ENCODE measurements around the gene NXPH3.

Gene NXPH3

DNA sequence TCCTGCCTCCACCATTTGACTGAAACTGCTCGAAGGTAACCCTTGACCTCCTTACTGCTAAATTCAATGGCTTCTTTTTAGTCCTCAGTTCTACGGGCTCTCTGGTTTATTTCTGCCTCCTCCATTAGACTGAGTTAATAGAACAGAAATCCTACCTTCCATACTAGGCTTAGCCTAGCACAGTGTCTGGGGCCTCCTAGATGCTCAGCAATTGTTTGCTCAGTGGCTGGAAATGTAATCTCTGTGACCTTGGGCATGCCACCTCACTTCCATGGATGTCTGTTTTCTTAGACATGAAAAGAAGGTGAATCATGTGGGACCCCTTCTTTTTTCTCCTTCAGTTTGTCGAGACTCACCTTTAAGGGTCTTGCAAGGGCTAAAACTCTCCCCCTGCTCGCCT is 19.7 kb downstream of the NXPH3 start:
- no peak for DNase-seq

DNA sequence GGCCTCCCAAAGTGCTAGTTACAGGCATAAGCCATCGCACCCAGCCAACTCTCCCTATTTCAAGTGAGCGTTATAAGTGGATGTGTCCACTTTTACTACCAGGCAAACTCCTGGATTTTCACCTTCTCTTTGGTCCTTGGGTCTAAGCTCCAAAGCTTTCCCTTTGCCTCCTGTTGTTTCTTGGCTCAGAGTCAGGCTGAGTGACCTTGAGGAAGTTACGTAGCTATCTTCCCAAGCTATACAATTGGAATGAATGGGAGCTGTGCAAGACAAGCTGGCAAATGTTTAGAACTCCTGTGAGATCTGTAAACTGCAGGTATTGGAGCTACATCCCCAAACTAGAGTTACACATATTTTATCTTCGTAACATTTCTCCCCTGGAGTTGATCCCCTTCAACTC is 20.3 kb downstream of the NXPH3 start:
- DNase-seq: no peak

DNA sequence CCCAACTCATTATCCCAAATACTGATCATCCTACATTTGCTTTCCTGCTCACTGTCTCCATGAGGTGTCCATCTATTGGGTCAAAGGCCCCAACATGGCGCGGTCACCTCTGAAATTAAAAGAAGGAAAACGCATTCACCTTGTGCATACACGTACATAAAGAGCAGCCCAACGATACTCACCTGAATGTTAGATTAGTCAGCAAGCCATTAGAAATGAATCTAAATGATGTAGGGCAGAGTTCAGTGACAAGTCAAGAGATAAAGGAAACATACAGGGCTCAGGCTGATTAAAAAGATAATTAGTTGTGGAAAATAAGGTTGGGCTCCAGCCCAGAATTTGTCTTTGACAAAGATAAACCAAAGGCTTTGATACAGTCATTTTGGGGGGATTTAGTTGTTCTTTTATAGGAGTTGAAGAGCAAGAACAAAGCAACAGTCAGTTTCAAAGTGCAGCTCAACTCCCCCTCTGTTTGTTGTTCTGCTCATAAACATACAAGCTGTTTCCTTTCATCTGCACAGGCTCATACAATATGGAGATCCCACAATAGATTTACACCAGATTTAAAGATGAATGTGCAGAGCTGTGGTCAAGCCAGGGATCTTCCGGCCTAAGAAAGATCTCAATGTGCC is 21.1 kb downstream of the NXPH3 start:
- DNase-seq: no peak

DNA sequence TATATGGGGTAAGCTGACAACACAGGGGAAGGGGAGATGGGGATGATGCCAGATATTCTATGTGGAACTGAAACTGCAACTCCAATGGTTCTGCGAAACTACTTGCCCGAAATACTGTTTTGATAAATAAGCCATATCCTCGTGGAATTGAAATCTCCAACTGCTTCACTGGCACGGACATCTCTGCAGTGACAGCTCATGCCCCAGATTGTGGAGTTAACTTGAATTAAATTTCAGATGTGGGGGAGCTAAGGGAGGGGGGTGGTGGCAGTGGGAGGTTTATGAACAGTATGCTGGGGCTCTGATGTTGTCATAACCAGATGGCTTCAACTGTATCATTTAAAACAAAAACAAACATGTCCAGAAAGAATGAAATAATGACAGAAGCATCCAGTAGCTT is 21.8 kb downstream of the NXPH3 start:
- DNase-seq: no peak

DNA sequence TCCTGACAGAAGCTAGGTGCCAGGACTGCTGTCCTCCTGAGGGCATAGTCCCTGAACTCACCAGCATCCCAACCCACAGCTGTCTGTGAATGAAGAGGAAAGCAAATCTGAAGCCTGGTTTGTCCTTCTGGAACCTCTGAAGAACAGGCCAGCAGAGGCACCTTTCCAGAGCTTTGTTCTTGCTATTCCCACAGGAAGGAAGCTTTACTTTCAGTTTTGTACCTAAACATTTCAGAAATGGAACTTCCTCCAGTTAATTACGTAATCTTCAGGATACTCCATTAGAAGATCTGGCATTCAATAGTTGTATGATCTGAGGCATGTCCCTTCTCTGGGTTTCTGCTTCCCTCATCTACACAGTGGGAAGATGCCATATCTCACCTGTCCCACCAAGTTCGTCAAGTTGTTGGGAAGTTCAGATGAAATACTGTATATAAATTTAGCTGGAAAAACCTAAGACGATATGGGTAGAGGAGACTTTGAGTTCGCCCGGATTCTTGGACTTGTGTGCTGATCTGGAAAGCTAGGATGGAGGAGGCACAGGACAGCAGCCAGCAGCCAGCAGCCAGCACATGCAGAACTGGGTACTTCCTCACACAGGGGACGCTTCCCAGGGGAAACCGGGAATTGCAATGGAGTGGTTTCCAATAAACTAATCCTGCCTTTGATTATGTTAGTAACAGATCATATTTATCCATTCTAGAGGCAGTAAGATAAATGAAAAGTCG is 22.4 kb downstream of the NXPH3 start:
- DNase-seq: no peak

DNA sequence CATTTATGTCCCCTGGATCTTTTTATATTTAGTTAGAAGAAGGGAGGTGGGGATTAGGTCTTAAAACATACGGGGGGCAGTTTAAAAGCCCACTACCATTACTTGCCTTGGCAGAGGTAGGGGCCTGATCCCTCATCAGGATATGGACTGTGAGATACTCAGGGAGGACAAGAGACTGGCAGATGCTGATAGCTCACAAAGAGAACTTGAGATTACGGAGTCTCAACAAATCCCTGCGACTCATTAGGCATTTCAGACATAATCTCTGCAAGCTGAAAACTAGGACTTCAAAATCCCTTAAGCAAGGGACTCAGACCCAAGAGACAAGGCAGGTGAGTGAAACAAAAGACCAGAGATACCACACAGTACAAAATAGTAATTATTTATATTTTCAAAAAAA is 23.2 kb downstream of the NXPH3 start:
- DNase-seq: no peak

DNA sequence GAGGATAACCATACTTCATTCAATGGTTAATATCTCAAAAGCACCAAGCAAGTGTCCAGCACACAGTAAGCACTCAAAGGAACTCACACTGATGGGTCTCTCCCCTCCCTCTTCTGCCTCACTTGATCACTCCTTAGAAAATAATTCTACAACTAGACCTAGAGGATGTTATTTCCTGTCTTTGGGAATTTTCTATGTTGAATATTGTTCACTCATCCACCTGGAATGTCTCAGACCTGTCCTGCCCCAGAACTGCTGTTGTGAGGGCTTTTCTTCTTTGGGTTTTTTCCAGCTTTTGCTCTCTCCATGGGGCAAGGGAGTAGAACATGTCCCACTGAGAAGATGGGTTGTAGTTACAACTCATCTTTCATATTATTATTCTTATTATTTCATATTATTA is 25.3 kb downstream of the NXPH3 start:
- DNase-seq: no peak

DNA sequence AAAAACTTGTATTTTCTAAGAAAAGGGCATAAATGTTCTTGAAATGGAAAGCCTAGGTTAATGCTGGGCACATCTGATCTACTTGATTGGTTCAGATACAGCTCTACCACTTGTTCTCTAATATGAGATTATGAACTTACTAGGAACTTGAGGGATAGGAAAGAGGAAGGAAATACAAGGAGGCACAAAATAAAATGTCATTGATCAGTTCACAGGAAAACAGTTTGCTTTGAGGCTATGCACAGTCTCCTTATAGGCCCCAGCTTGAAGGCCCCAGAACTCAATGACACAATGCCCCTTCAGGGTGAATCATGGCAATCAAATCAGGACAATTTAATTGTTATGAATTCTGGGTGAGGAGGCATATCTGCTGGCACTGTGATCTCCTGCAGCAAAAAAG is 27.1 kb downstream of the NXPH3 start:
- no peak for DNase-seq

DNA sequence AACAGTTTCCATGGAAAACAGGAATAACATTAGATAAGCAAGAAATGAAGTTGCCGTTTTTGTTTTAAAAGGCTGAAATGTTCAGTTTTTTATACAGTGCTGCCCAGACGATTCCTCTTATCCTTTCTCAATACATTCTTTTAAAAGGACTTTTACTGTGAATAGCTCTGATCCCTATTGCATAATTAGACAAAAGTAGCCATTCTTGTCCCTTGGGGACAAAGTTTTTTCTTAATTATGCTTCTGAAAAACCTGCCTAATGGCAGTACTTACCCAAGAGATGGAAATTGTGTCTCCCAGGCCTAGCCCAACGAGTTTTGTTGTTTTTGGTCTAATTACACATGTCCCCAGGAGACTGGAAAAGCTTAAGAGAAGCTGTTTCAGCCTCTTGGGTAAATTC is 27.6 kb downstream of the NXPH3 start:
- no peak for DNase-seq

DNA sequence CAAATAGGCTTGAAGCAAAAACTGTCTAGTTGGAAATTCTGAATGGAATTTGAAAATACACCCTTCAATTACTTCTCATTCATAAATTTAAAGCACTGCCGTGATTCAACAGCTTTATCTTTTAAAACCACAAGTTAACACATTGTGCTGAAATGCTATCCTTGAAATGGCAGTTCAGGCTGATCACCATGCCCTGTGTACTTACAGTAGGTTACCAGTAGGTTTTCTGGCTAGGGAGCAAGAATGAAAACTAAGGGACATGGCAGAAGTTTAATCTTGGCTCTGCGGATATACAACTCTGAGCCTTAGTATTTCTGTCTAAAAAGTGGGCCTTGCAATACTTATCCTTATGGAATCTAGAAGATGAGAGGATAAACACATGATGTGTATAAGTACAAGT is 28.0 kb downstream of the NXPH3 start:
- DNase-seq: no peak

DNA sequence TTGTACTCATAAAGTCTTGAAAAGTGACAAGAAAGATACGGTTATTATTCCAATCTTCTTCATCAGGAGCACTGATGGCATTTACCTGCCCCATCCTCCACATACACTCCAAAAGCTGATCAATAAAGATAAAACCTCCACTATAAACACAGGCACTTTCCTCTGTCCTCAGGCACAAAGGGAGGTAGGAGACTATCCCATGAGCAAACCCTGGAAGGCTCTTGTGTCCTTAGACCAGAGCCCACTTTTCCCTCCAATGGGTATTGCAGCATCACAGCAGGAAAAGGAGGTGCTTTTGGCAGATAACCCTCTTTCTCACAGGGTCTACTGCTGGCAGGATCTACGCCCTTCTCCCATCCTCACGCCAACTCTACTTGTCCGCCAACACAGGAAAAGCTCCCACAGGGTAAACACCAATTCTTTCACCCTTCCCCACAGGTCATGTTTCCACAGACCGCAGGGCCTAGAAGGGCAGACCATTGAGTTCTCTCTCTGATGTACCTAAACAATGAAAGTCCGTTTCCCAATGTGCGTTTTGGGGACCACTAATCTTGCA is 28.7 kb downstream of the NXPH3 start:
- no peak for DNase-seq

DNA sequence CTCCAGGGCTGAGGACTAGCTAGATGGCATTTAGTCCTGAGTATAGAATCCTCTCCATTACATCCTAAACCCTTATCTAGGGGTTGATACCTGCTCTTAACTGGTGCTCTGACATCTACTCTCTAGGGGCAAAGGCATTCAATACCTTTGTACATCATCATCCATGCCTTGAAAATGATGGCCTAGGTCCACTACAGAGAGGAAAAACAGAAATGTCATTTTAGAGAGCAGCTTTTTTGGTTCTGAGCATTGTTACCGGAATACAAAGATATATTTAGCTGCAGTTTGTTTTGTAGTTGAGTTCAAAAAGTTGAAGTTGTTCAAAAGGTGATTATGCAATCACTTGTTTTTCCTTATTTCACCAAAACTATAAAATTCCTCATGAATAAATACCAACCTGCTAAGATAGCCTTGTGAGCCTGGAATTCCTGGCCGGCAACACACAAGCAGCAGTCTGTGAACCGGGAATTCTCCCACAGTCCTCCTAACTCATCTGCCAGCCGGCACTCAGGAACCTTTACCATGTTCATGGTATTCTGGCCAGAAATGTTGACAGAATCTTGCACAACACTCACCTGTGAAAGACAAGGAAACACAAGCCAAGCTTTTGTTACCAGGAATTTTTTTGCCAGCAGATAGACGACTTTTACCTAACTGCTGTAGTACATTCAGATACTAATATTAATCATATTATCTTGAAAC is 35.4 kb downstream of the NXPH3 start:
- no peak for DNase-seq

DNA sequence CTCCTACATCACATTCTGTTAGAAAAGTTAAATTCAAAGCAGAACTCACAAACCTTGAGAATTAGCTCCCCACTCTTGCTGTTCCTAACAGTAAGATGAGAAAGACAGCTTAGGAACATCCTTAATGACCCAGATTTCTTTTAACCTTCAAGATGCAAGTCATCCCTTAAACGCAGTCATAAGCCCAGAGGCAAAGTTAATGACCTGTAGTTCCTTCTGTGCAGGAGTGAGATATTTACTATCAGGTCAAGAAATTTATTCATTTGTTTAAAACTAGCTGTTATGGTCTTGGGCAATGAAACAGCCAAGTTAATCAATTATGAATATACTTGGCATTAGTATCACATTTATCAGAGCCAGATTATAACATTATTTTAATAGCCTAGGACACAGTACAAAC is 37.1 kb downstream of the NXPH3 start:
- no peak for DNase-seq

DNA sequence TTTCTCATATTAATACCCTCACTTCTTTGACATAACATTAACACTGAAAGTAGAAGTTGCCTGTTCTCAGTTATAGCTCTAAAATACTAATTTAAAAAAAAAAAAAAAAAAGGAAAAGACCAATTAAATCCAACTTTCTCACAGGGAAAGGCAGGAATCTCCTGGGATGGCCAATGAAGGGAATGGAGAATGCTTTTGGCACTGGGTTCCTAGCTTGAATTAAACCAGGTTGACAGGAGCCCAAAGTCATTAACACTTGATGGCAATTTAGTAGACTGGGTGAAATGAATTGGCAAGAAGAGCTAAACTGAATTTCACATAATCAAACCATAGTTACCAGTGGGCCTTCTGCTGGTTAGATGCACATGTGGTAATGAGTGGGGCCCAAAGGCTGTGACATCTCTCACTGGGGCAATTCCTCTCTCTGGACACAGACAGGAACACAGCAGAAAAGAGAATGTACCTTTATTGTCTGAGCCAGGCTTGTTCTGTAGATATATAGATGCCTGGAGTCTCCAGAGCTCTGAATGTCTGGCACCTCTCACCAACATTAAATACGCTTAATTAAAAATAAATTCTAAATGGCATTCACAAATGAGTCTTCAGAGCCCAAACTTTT is 37.6 kb downstream of the NXPH3 start:
- DNase-seq: no peak

DNA sequence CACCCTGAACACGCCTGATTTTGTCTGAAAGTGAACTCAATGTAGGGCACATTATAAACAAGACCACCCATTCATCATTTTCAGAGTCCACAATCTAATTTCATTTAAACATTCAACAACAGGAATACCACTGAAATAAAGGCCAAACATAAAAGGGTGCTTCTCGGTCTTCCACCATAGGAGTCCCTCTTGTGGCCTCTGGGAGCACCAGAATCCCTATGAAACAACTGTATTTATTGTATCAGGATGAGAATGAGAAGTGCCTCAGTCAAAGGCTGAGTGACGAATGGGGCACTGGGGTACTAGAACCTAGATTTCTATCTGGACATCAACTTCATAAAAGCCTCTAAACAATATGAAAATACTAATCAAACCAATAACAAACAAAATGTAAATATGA is 40.4 kb downstream of the NXPH3 start:
- no peak for DNase-seq

DNA sequence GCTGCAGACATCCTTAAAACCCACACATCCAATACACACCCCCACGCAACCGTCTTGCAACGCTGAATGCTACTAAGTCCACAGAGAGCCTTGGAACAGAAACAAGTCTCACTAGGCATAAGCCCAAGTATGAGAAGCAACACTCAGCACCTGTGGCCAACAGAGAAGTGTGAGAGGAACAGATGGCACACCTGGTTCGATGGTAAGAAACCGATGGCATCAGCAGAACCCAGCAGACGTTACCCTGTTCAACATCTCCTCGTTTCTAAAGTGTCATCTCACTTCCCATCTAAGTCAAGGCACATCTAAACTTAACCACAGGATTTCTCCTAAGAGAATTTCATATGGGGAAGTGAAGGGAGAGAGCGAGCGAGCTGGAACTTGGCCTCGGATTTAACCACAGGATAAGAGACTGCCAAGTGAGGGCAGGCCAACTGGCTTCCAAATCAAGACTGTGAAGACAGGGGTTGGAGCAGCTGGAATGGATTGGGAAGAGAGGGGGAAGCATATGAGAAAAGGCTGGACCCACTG is 41.0 kb downstream of the NXPH3 start:
- no peak for DNase-seq

DNA sequence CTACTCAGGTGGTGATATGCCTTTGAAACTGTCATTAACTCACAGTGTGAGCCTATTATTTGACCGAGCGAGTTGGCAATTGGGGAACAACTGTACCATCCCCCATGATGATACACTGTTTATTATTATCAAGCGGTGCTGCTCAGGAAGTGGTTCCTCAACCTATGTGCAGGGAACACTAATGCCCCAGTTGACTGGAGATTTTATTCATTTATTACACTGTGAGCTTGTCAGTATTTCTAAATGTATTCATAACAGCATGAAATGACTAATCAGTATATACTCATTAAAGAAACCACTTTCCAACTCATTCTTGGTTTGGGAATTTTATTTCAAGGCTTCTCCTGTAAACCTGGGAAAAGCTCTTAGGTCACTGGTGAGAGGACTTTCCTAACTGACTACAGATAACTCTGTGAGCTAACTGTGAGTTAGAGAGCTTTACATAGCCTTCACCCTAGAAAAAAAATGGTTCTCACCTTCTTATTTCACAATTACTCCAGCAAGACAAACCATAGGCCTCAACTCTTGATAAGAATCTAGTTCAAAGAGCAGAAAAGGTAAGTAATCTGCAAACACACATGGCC is 42.4 kb downstream of the NXPH3 start:
- no peak for DNase-seq

DNA sequence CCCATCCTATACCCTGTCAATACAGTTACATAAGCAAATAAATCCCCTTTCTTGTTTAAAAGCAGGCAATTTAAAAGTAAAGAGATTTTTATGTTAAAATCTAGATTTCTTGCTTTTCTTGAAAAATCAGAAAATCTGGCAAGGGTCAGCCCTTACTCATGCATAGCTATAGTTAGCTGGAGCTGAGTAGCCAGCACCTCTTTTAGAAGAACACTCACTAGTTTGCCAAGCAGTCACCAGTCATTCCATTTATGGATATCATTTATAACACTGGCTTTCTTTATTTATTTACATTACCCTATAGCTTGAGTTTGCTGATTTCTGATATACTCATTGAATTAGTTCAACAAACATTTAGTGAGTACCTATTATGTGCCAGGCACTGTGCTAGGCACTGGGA is 45.7 kb downstream of the NXPH3 start:
- no peak for DNase-seq

DNA sequence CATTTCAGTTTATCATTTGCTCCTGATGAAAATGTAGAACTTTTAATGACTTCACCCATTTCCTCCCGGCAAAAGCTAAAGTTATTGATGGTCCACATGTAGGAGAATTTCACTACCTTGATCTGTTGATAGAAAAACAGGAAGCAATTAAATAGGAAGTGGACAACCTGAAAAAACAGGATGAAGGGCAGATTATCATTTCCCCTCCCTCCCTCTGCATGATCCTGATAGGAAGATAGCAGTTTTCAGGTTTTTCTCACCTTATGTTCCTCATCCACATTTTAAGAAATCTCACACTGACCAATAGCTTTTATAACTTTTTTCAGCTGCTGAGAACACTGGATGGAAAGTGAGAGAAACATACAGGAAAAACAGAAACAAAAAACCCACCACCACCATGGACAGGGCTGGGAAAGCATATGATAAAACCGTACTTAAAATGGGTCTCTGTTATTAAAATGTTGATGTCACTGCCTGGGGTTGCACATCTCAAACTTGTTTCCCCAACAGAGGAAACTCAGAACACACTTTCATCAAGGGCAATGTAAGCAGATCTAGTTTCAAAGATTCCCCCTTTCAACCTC is 46.4 kb downstream of the NXPH3 start:
- no peak for DNase-seq

DNA sequence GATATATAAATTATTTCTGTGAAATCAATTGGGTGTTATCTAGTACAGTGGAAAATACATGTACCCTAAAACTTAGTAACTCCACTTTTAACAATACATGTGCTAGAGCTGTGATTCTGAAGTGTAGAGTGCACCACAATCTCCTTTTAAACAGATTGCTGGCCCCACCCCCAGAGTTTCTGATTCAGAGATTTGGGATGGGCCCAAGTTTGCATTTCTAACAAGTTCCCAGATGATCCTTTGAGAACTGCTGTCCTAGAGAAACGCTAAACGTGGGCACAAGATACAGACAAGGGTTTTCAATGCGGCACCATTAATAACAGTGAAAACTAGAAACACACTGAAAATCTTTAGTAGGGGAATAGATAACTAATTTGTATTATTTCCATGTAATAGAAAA is 49.2 kb downstream of the NXPH3 start:
- no peak for DNase-seq

DNA sequence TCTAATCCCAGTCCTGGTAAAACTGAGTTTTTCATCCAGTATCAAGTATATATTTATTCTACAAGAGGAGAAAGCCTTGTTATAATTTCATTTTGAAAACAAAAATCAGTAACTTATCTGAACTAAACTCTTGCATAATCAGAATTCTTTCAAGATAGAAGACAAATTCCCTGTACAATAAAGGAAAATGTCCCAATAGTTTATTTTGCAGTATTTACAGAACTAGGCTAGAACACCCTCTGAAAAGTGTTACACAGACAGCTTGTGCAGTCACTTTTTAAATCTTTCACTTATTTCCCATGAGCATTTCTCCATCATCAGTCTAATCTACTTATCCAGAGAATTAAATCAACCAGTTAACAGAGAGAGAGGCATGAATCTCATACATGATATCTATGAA is 53.8 kb downstream of the NXPH3 start:
- DNase-seq: no peak

DNA sequence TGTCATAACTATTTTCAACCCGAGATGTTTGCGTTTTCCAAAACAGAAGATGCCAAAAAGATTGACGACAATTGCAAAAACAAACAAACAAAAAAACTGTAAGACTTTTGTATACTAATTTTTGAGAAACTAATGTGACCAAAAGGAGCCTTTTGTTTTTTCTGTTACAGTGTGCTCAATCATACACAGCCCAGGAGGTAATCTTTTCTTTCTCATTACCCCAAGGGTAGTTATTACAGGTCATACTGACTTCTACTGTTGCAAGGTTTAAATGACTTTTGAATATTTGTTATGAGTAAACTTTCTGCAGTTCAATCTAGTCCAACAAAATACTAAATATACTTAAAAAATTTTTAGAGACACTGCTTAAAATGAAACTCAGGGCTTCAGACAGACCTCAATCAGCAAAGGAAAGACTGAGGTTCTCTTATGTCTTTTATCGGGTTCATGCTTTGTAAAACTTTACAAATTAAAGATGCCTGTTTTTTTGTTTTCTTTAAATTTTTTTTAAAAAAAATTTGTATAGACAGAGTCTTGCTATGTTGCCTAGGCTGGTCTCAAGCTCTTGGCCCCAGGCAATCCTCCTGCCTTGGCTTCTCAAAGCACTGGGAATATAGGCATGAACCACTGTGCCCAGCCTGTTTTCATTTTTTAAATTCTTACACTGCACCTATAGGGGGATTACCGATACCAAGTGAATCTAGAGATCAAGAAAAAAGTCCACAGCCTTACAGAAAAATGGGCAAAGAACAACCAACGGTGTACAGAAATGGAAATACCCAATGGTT is 54.6 kb downstream of the NXPH3 start:
- DNase-seq: no peak
